ENCODE measurements around the gene CSNK2A2.

CSNK2A2 gene

DNA sequence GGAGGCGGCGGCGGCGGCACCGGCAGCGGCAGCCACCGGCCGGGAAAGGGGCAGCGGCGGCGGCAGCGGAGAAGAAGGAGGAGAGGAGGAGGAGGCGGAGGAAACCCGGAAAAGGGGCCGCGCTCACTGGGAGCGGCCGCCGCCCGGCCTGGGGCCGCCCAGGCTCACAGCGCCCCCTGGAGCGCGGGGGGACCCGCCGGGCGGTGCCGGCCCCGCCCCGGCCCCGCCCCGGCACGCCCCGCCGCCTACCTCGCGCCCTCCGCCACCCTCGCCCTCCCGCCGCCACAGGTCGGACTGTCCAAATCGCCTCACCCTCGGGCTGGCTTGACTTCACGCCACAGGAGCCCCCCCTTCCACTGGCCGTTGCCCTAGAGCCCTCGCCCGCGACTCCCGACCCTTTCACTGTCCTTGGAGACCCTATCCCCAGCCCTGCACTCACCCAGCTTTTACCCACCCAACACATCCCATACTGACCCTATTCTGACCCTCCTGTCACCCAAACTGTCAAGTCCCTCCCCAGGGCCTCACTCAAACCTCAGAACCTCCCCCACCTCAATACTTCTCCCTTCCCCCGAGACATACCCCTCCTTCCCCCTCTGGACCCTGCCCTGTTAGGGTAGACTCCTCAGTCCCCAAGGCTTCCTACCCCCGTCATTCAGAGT, at the start of gene CSNK2A2:
TSS of gene CSNK2A2 (minus strand) at position 85 of the 662 bp plus-strand sequence. CDS start 370 bp downstream, outside the sequence.
- DNase-seq (ENCODE audit: low spot score): peak; percentile 63

DNA sequence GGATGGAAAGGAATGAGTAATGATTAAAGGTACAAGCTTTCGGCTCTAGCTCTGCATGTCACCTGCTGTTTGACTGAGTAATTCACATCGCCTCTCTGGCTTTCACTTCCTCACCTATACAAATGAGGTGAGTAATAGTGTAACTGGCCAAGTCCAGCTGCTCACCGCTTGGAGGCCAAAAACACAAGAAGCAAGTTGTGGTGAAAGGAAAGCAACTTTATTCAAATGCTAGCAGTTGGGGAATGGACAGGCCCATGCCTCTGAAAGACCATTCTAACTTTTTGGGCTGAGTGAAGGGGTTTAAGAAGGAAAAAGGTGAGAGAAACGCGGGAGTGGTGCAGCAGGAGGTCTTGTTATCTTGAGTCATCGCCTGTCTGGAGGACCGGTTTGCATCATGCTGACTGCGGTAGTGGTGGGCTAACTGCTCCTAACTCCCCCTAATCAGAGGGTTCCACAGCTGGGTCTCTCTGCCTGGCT, 45.7 kb upstream of the CSNK2A2 start:
- DNase-seq (ENCODE audit: low spot score): no peak

DNA sequence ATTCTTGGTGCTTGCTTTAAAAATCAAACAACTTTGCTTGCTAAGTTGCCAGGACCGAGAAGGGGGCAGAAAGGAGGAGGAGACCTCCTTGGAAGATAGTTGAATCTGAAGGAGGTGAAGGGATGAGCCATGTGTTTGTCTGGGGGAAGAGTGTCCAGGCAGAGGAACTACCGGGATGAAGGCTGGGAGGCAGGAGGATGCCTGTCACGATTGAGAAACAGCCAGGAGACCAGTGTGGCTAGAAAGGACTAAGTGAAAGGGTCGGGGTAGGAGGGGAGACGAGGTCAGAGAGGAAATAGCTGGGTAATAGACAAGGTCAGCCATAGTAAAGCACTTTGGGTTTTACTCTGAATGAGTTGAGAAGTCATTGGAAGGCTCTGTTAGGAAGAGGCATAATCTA, 38.9 kb upstream of the CSNK2A2 start:
- no peak for DNase-seq (ENCODE audit: low spot score)

DNA sequence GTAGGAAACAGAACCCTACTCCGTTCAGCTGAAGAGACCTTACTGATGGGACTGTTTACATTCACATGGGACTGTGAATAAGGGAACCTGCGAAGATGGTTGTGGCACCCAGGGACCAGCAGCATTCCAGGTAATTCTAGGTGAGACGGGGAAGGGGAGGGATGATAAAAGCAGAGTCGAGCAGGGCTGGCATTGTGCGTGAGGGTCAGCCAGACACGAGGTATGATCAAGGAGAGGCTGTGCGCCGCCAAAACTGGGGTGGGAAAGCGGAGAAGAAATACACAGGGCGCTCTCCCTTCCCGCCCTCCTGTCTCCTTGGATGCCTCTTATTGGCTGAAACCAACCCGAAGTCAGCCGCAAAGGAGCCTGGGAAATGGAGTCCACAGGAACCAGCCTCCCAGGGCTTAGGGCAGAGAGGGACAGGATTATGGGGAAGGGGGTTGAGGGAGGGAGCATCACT, 38.4 kb upstream of the CSNK2A2 start:
- DNase-seq (ENCODE audit: low spot score): peak; percentile 83

DNA sequence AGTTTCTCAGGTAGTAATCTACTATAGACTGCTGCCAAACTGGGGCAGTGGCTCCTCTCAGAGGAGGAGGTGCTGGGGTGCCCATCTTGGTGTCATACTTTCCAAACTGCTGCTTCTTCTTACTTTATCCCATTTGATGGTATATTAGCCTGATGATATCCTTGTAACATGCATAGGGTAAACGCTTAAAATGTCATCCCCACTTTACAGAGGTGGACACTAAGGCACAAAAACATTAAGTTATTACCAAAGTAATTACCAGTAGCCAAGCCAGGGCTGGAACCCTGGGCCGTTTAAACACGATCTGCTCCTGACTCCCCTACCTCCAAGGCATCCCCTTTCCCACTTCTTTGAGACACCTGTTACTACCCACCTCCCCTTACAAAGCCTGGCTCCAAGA, 37.8 kb upstream of the CSNK2A2 start:
- DNase-seq (ENCODE audit: low spot score): no peak

DNA sequence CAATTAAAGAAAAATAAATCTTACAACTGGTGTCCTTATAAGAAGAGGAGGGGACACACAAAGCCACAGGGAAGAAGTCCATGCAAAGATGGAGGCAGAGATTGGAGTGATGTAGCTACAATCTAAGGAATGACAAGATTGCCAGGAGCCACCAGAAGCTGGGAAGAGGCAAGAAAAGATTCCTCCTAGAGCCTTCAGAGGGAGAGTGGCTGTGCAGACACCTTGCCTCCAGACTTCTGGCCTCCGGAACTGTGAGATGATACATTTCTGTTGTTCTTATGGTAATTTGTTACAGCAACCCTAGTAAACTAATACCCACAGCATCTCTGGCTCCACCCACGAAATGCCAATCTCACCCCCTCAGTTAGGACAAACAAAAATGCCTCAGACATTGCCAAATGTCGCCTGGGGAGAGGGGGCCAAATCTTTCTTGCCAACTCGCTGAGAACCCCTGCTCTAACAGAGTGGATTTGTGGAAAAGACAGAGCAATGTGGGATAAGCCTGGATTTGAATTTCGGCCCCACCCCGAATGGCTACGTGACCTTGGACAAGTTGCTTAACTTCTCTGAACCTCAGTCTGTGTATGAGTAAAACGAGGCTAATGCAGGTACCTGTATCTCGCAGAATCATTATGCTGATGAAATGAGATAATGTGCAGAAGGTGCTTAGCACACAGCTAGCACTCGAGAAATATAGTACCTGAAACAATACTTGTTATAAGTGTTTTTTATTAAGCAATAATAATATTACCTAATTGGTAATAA, 37.1 kb upstream of the CSNK2A2 start:
- DNase-seq (ENCODE audit: low spot score): no peak

DNA sequence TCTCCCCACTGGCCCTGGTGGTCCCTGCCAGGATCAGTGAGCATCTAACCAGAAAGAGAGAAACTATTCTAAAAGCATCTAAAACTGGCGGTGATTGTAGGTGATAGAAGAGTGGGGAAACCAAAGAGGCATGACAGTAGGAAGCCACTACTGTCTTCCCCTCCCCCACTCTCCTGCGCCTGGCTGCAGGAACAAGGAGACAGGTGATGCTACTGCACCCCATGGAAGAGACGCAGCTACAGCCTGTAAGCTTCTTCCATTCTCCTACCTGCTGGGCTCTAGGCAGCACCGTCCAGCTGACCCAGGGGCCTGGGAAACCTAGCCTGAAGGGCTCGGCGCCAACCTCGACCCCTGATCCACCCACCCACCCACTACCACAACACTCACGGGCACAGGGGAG, 32.4 kb upstream of the CSNK2A2 start:
- no peak for DNase-seq (ENCODE audit: low spot score)

DNA sequence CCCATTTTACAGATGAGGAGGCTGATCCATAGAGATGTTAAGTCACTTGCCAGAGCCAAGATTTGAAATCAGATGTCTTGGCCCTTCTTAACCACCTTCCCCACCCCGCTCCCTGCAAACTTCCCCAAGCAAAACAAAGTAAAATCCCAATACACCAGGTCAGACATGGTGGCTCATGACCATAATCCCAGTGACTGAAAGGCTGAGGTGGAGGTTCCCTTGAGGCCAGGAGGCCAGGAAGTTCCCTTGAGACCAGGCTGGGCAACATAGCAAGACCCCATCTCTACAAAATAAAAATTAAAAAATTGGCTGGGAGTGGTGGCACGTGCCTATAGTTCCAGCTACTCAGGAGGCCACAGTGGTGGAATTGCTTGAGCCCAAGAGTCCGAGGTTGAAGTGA, 28.9 kb upstream of the CSNK2A2 start:
- no peak for DNase-seq (ENCODE audit: low spot score)

DNA sequence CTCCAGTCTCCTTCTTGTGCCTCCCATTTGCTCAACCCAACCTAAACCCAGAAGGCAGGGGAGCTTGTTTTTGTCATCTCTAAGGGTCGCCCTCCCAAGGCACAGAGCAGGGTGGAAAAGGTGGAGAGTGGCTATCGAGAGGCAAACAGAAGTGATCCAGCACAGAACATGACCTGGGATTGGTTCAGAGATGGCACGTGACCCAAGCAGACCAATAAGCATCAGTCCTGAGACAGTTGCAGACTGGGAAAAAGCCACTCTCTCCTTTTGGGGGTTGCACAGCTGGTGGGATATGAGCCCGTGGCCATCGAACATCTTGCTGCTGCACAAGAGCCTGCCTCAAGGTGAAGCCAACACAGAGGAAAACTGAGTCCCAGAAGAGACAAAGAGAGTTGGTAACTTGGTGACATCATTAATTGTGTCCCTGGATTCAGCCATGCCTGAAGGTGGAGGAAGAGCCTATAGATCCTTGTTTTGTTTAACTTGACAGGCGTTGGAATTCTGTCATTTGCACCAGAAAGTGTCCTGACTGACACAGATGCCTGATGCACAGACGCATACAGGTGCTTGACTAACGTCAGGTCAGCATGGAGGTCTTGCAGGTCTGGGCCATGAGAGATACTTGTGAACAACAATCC, 28.2 kb upstream of the CSNK2A2 start:
- DNase-seq (ENCODE audit: low spot score): no peak

DNA sequence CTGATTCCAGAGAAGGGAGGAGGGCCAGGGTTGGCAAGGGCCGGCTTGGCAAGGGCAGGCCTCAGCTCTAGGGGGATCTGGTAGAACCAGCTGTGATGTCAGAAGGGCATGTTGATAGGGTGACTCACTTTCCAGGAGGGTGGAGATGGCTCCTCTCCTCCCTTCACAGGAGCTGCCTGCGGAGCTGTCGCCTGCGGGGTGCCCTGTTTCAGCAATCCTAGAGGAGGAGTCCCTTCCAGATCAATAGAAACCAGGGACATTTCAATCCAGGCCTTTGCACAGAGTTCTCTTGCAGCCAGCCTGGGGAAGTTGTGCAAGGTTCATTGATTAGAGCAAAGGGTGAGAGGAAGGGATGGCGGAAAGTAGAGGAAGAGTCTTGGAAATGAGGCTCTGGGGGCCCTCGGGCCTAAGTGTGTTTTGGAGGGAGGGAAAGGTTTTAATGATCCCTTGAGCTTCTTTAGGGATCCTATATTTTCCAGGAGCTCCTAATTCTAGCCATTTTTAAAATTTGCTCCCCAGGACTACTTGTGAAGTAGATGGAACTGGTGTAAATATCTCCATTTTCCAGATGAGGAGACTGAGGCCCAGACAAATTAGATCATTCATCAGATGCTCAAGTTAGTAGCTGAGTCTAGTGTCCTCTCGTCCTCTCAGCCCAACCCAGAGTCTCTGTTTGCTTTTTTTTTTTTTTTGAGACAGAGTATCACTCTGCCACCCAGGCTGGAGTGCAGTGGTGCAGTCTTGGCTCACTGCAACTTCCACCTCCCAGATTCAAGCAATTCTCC, 24.8 kb upstream of the CSNK2A2 start:
- DNase-seq (ENCODE audit: low spot score): no peak

DNA sequence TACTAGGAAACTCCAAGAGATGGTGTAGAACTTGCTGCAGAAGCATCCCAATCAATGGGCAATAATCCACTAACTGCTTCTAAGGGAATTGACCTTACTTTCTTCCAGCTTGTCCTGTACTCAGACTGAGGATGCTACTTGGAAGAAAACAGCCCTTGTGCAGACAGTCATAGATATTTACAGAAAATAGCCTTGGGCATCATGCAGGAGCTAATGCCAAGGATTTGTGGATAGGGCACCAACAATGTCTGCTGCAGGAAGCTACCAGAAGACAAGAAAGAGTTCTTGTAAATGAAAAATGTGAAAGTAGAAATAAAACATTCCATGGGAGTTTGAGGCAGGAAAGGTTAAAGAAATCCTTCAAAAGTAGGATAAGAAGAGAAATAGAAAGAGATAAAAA, 21.5 kb upstream of the CSNK2A2 start:
- no peak for DNase-seq (ENCODE audit: low spot score)

DNA sequence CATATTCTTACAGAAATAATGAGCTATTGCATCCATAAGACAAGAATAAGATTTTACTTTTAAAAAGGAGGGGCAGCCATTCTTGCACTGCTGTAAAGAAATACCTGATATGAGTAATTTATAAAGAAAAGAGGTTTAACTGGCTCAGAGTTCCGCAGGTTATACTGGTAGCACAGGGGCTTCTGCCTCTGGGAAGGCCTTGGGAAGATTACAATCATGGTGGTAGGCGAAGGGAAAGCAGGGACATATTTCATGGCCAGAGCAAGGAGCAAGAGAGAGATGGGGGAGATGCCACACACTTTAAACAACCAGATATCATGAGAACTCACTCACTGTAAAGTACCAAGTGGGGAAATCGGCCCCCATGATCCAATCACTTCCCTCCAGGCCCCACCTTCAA, 20.9 kb upstream of the CSNK2A2 start:
- DNase-seq (ENCODE audit: low spot score): no peak

DNA sequence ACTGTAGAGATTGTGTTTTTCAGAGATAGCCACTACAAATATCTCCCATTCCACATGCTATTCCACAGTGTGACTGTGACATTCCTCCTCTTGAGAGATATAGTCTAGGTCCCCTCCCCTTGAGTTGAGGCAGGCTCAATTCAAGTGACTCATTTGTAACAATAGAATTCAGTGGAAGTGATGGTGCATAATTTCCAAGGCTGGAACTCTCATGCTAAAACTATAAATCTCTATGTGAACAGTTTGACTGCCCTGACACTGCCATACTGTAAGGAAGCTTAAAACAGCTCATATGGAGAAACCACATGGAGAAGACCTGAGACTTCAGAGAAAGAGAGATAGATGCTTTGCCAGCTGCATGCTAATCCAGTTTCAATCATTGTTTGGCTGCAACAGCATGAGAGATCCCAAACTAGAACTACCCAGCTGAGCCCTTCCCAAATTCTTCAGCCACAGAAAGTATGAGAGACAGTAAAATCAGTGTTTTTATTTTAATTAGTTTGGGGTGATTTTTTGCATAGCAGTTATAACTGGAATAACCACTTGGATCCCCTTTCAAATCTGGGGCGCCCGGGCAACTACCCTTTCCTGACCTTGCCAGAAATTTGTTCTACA, 19.5 kb upstream of the CSNK2A2 start:
- DNase-seq (ENCODE audit: low spot score): no peak

DNA sequence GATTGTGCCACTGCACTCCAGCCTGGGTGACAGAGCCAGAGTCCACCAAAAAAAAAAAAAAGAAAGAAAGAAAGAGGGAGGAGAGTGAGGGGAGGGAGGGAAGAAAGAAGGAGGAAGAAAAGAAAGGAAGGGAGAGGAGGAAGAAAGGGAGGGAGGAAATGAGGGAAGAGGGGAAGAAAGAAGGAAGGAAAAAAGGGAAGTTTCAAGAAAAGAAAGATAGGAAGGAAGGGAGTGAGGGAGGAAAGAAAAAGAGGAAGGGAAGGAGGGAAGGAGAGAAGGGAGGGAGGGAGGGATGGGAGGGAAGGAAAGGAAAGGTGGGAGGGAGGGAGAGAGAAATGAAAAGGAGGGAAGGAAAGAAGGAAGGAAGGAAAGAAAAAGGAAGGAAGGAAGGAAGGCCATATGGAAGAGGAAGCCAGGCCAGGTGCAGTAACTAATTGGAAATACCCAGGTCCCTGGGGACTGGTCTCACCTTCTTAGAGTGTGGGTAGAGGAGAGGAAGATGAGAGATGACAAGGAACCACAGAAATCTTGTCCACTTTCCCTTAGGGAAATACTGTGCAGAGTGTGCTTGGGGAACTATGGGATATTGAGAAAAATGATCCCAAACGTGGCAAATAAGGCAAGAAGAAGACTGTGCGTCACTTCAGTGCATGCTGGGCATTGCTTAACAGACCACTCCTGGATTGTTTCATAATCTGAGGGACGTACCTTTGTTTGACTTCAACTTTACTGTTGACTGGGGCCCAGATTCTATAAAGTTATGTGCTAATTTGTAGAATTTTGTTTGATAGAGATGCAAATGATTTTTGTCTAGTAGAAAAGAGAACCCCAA, 15.1 kb upstream of the CSNK2A2 start:
- no peak for DNase-seq (ENCODE audit: low spot score)

DNA sequence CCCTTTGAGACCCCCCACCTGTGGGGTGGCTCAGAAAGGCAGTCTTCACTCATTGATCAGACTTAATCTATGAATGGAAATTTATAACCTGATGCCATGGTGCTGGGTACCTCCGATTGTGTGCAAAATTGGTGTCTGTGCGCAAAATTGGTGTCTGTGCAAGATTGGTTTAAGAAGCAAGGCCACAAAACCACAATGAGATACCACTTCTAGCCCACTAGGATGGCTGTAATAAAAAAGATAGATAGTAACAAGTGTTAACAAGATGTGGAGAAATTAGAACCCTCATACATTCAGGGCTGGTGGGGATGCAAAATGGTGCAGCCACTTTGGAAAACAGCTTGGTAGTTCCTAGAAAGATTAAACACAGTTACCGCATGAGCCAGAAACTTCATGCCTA, 13.9 kb upstream of the CSNK2A2 start:
- no peak for DNase-seq (ENCODE audit: low spot score)

DNA sequence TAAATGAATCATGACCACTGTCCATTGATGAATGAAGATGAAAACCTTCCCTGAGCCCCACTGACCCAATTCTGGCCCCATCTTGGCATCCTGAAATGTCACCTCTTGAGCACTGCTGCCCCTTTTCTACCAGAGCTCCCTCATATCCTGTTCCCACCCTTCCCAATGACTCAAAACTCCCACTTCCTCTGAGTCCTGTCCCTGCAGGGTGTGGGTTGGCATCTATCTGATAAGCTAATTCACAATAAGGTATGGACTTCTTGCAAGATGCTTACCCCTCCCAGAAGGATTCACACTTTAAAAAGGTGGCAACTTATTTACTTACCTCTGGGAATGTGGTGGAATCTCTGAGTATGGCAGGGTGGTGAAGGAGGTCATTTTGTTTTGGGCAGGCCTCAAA, 13.3 kb upstream of the CSNK2A2 start:
- DNase-seq (ENCODE audit: low spot score): no peak

DNA sequence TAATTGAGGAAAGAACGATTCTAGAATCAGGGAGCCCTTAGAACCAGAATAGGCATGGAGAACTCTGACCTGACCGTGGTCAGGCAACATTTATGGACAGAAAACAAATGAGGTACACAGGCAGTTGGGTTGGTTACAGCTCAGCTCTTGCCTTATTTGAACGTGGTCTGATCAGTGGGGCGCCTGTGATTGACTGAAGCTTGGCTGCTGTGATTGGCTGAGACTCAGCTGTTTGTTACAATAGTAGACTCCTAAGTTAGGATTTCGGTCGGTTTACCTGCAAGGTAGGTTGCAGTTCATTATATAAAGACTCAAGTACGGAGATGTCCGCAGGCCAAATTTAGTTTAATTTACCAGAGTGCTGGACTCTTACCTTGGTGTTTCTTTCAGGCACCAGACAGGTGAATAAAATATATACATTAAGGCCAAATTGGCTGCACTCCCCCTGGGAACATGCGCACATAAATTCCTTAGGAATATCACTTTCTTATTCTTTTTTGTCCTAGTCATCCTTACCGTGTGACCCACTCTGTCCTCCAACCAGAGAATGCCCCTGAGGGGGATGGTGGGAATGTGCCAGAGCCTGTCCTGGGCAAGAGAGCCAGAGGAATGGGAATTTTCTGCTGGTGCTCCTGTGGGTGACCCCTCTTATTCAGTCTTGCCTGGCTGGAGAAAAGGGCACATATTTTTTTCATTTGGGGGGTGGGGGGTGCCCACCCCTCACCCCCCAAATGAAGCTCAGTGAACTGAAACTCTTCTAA, 7.5 kb upstream of the CSNK2A2 start:
- no peak for DNase-seq (ENCODE audit: low spot score)

DNA sequence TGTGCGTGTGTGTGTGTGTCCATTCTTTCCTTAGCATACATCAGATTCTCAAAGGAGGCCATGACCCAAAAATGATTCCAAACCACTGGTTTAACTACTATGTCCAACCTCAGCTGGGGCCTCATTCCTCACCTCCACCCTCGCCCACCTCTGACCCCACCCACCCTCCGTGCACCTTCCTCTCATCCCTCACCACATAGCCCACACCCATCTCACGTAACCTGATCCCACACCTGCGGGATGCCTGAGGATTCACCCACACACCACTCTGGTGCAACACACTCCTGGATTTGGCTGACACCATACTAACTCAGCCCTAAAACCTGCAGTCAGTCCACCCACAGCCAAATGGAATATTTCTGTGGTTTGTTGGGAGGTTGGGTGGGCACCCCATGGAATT, 3.3 kb upstream of the CSNK2A2 start:
- no peak for DNase-seq (ENCODE audit: low spot score)

DNA sequence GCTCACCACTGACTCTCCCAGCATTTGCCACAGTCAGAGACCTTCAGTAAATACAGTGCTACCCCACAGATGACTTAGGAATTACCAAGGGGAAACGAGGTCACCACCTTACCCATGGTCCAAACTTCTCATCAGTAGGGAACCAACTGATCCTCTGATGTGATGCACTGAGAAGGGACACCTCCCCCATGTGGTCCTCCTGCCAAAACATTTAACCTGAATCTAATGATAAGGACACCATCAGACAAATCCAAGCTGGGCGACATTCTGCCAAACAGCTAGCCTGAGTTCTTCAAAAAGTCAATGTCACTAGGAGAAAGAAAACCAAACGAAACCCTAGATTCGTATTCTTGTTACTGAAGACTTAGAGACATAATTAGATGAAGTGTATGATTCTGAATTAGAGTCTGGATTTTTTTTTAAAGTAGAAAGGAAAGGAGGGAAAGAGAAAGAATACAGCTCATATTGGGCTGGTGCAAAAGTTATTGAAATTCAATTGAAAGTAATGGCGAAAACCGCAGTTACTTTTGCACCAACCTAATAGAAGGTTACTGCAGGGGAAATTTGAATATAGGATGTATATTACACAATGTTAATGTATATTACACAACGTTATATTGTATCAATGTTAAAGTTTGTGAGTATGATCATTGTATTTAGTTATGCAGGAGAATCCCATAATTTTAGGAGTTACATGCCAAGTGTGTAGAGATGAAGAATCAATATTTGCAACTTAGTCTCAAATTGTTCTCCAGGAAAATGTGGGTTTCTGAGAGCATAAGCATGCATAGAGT, 2.3 kb upstream of the CSNK2A2 start:
- DNase-seq (ENCODE audit: low spot score): no peak
